ENCODE data around the gene COBLL1.
A peak's percentile ranks its signal among the peaks of the same experiment; 100 is the strongest.

The COBLL1 gene

DNA sequence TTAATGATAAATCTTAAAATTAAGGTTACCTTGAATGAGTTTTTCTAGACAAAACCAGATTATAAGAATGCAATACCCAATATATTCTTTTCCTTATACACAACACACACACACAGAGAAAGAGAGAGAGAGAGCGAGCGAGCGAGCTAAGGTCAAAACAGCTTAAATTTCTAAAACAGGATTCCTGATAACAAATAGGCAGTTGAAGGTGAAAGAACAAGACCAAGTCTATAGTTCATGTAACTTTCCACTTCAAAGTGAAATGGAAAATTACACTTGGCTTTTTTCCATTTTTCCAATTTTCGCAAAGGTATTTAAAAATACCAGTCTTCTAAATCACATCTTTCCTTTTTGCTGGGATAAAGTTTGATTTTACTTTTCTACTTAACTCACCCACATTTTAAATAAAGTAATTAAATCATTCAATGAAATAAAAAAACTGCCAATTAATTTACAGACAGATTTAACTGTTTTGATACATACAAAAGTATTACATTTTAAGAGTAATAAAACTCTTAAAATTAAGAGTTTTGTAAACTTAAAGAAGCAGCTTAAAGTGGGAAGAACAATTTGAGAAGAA lies 98.8 kb downstream of the COBLL1 start:
- Histone ChIP-seq H3K9me2 (ENCODE audit: low read depth, low read length) (no peaks in the 10 kb centered on the region), H2AFZ (ENCODE audit: low read length) (no peak overlapping the region), H3K4me2 (ENCODE audit: low read length) (no peak overlapping the region), H3K4me3 (ENCODE audit: low read depth, low read length, poor library complexity, severe bottlenecking) (no peak overlapping the region), H3K27me3 (ENCODE audit: insufficient read depth, low read length) (no peaks in the 10 kb centered on the region), H3K27ac (ENCODE audit: low read depth, low read length, poor library complexity, severe bottlenecking) (no peak overlapping the region), H3K36me3 (ENCODE audit: insufficient read depth, low read length) (no peaks in the 10 kb centered on the region), H3F3A (ENCODE audit: insufficient read depth, low read length) (no peaks in the 10 kb centered on the region), H3K4me1 (ENCODE audit: insufficient read depth, low read length, severe bottlenecking) (no peaks in the 10 kb centered on the region), H3K9ac (ENCODE audit: low read length) (no peak overlapping the region), H3K79me2 (ENCODE audit: insufficient read depth, low read length) (no peaks in the 10 kb centered on the region), H4K20me1 (ENCODE audit: insufficient read depth, low read length) (no peaks in the 10 kb centered on the region), H3K9me3 (ENCODE audit: low read length) (no peaks in the 10 kb centered on the region)
- TF ChIP-seq EZH2 (IDR thresholded peaks at IDR 0.05; ENCODE audit: borderline replicate concordance, low read length) = no peak
- TF ChIP-seq, protein P1, sequence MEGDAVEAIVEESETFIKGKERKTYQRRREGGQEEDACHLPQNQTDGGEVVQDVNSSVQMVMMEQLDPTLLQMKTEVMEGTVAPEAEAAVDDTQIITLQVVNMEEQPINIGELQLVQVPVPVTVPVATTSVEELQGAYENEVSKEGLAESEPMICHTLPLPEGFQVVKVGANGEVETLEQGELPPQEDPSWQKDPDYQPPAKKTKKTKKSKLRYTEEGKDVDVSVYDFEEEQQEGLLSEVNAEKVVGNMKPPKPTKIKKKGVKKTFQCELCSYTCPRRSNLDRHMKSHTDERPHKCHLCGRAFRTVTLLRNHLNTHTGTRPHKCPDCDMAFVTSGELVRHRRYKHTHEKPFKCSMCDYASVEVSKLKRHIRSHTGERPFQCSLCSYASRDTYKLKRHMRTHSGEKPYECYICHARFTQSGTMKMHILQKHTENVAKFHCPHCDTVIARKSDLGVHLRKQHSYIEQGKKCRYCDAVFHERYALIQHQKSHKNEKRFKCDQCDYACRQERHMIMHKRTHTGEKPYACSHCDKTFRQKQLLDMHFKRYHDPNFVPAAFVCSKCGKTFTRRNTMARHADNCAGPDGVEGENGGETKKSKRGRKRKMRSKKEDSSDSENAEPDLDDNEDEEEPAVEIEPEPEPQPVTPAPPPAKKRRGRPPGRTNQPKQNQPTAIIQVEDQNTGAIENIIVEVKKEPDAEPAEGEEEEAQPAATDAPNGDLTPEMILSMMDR (IDR thresholded peaks at IDR 0.05; ENCODE audit: low read length) = no peak

DNA sequence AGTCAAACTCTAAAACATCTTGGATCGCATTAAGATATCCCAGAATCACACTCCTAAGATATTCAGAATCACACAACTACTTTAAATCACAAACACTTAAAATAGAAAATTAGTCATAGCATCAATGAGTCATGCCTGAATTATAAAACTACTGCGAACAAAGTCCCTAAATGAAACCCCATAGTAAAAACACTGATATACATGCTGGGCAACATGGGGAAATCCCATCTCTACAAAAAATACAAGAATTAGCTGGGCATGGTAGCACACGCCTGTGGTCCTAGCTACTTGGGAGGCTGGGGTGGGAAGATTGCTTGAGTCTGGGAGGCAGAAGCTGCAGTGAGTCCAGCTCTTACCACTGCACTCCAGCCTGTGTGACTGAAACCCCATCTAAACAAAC lies 101.7 kb downstream of the COBLL1 start:
- Histone ChIP-seq H3K4me1 (ENCODE audit: insufficient read depth, low read length, severe bottlenecking) (no peaks in the 10 kb centered on the region), H3K36me3 (ENCODE audit: insufficient read depth, low read length) (no peaks in the 10 kb centered on the region), H3K4me3 (ENCODE audit: low read depth, low read length, poor library complexity, severe bottlenecking) (no peak overlapping the region), H3K4me2 (ENCODE audit: low read length) (no peak overlapping the region), H3K9ac (ENCODE audit: low read length) (no peak overlapping the region), H3K9me2 (ENCODE audit: low read depth, low read length) (no peaks in the 10 kb centered on the region), H3K27me3 (ENCODE audit: insufficient read depth, low read length) (no peaks in the 10 kb centered on the region), H3K79me2 (ENCODE audit: insufficient read depth, low read length) (no peaks in the 10 kb centered on the region), H3K9me3 (ENCODE audit: low read length) (no peaks in the 10 kb centered on the region), H4K20me1 (ENCODE audit: insufficient read depth, low read length) (no peaks in the 10 kb centered on the region), H3F3A (ENCODE audit: insufficient read depth, low read length) (no peaks in the 10 kb centered on the region), H2AFZ (ENCODE audit: low read length) (no peak overlapping the region), H3K27ac (ENCODE audit: low read depth, low read length, poor library complexity, severe bottlenecking) (no peak overlapping the region)
- no peak for TF ChIP-seq EZH2 (IDR thresholded peaks at IDR 0.05; ENCODE audit: borderline replicate concordance, low read length)
- TF ChIP-seq, protein P1 (IDR thresholded peaks at IDR 0.05; ENCODE audit: low read length) = no peak

DNA sequence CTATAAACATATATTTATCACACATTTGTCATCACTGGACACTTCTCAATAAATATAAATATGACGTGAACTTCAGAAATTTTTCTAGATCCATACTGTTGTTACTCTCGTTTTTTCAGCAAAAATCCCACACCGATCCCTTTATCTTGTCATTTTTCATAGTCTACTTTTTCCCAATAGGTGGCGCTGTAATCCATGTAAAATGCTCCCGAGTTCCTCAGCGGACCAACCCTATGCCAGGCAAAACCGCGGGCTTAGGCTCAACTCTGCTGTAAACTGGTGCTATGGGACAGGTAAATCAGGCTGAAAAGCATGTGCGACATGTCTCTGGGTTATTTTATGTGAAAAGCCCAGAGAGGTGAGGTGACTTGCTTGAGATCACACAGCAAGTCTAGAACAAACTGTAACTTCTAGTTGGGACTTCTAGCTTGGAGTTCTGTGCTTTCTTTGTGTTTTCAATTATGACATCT lies 104.0 kb downstream of the COBLL1 start:
- Histone ChIP-seq H3K79me2 (ENCODE audit: insufficient read depth, low read length) (no peaks in the 10 kb centered on the region), H3F3A (ENCODE audit: insufficient read depth, low read length) (no peaks in the 10 kb centered on the region), H3K4me1 (ENCODE audit: insufficient read depth, low read length, severe bottlenecking) (no peaks in the 10 kb centered on the region), H3K27me3 (ENCODE audit: insufficient read depth, low read length) (no peaks in the 10 kb centered on the region), H2AFZ (ENCODE audit: low read length) (no peak overlapping the region), H3K27ac (ENCODE audit: low read depth, low read length, poor library complexity, severe bottlenecking) (no peak overlapping the region), H3K36me3 (ENCODE audit: insufficient read depth, low read length) (no peaks in the 10 kb centered on the region), H3K9me2 (ENCODE audit: low read depth, low read length) (no peaks in the 10 kb centered on the region), H3K4me3 (ENCODE audit: low read depth, low read length, poor library complexity, severe bottlenecking) (no peak overlapping the region), H3K9me3 (ENCODE audit: low read length) (no peaks in the 10 kb centered on the region), H4K20me1 (ENCODE audit: insufficient read depth, low read length) (no peaks in the 10 kb centered on the region), H3K4me2 (ENCODE audit: low read length) (no peak overlapping the region), H3K9ac (ENCODE audit: low read length) (no peak overlapping the region)
- TF ChIP-seq, protein P1 (IDR thresholded peaks at IDR 0.05; ENCODE audit: low read length) = peak; percentile 77
- no peak for TF ChIP-seq EZH2 (IDR thresholded peaks at IDR 0.05; ENCODE audit: borderline replicate concordance, low read length)

Data from OCI-LY1 (cell line).